Testis (tissue), 3 donors: ENCODE results near the gene SEC16B. TPM values are rescaled to one million over a fixed set of nuclear protein-coding genes. Genes with fewer than 3 reads are reported as not detected.
A peak's percentile ranks its signal among the peaks of the same experiment; 100 is the strongest.

Source experiments
- DNase-seq: peaks from one replicate; pipeline ENCODE4 v3.0.0-alpha.2; 2019
- H3K27ac ChIP-seq, 2 donors: fragments of 200-600 bp; sonication (generic); one replicate each; pipeline ENCODE4 v1.5.1; 2019
- H3K27me3 ChIP-seq: fragments of 200-600 bp; sonication (generic); one replicate; pipeline ENCODE4 v1.5.1; 2019
- H3K36me3 ChIP-seq: fragments of 200-600 bp; sonication (generic); one replicate; pipeline ENCODE4 v1.5.1; 2017; ENCODE audit warnings: low read depth; ENCODE audit errors: missing control alignments
- H3K4me1 ChIP-seq: fragments of 200-600 bp; sonication (generic); one replicate; pipeline ENCODE4 v1.5.1; 2019
- H3K4me3 ChIP-seq, 2 donors: fragments of 200-600 bp; sonication (generic); one replicate each; pipeline ENCODE4 v1.5.1; 2017 to 2019
- H3K9me3 ChIP-seq: fragments of 200-600 bp; sonication (generic); one replicate; pipeline ENCODE4 v1.5.1; 2017
- POLR2A ChIP-seq: fragments of 450-650 bp; IDR thresholded peaks from one replicate; pipeline ENCODE4 v1.6.1; 2017; ENCODE audit warnings: antibody characterized with exemption, mild to moderate bottlenecking, moderate library complexity
- WGBS, 2 donors: methylation state at CpG; one replicate each; pipeline ENCODE4 v1.1.5; 2018; 5-methylcytosine and 5-hydroxymethylcytosine counted together
- intact Hi-C: fragments of 100-400 bp; cut with DNase I; formaldehyde crosslinking; loops from one replicate; pipeline ENCODE4 v1.15.1; 2023; ENCODE audit warnings: low total_unique reads
- polyA plus RNA-seq: library from polyadenylated mRNA; stranded (reverse); fragments of 350-450 nt; fragmentation: Illumina TruSeq; extraction: RNeasy Lipid Tissue Mini Kit (QIAGEN cat#74804); gene quantifications from one replicate; pipeline ENCODE4 v1.2.3, GENCODE V29; 2014; ENCODE audit warnings: low read depth, low replicate concordance; ENCODE audit not compliant: insufficient read depth
- total RNA-seq, 2 donors: library from RNA; depleted of rRNA; stranded (reverse); fragments of >200 nt; gene quantifications; one replicate each; pipeline ENCODE4 v1.2.3, GENCODE V29; 2016
- TF ChIP-seq, protein P1 (sequence below), 3 experiments: fragments of 450-650 bp in 2 of 3; fragments of 200-600 bp in 1 of 3; sonication (generic) in 1 of 3; IDR thresholded peaks; one replicate each; pipeline ENCODE4 v1.5.1; 2016 to 2019; ENCODE audit warnings: antibody characterized with exemption in 3 of 3, mild to moderate bottlenecking in 2 of 3, moderate library complexity in 1 of 3

SEC16B gene
- total and polyA plus RNA-seq, 3 donors from 2014 or later = 4.3 to 5.9 (median 4.8) TPM

DNA sequence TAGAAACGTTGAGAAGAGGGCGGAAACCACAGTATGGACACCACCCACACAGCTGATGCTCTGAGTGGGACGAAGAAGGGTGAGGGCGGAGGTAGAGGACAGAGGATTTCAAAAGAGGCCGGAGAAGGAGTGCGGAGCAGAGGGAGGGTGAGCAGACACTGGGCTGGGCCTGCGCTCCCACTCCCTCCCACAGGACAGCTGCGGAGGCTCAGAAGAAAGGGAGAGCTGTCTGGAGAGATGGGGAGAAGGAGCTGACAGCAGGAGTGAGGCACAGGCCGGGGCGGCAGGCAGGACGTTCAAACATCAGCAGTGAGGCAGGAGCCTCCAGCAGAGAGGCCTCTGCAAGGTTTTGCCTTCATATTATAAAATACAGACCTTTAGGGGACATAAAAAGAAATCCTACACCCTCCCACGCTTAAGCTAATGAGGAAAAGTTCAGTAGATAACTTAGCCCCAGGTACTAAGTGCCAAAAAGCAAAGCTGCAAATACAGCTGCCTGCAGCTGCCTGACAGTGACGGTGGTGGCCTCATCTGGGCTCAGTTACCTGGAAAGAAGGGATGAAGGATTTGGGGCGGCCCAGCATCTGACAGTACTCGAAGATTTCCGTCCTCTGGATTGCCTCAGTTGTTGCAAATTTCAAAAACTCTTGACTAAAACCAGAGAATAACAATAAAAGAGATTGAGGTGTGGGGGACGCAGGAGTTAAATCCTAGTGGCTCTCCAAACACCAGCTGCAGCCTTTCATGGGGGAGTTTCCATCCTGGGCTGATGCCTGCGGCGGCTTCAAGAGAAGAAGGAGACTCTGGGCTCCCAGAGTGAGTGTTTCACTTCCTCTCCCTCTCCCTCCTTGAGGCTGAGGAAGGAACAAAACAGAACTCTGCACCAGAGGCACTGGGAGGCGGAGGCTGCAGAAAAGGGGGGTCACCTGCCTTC is 25.6 kb downstream of the SEC16B start:
- DNase-seq = peak; percentile 23
- TF ChIP-seq, protein P1, sequence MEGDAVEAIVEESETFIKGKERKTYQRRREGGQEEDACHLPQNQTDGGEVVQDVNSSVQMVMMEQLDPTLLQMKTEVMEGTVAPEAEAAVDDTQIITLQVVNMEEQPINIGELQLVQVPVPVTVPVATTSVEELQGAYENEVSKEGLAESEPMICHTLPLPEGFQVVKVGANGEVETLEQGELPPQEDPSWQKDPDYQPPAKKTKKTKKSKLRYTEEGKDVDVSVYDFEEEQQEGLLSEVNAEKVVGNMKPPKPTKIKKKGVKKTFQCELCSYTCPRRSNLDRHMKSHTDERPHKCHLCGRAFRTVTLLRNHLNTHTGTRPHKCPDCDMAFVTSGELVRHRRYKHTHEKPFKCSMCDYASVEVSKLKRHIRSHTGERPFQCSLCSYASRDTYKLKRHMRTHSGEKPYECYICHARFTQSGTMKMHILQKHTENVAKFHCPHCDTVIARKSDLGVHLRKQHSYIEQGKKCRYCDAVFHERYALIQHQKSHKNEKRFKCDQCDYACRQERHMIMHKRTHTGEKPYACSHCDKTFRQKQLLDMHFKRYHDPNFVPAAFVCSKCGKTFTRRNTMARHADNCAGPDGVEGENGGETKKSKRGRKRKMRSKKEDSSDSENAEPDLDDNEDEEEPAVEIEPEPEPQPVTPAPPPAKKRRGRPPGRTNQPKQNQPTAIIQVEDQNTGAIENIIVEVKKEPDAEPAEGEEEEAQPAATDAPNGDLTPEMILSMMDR (IDR thresholded peaks at IDR 0.05) = no peak
- TF ChIP-seq POLR2A = no peak
- Histone ChIP-seq H3K4me1 (peaks cover 6% of the 10 kb centered on the region), H3K4me3 (no peak overlapping the region), H3K36me3 (no peaks in the 10 kb centered on the region), H3K9me3 (no peaks in the 10 kb centered on the region), H3K27ac (no peak overlapping the region), H3K27me3 (no peaks in the 10 kb centered on the region)
- intact Hi-C loops = loop anchor here (10.0 kb wide), 1 partner anchor 1049 kb away; no protein-coding TSS in a partner anchor
- 51 to 65% methylated on average over 19 to 20 of the region's 20 CpGs for WGBS, 2 donors

DNA sequence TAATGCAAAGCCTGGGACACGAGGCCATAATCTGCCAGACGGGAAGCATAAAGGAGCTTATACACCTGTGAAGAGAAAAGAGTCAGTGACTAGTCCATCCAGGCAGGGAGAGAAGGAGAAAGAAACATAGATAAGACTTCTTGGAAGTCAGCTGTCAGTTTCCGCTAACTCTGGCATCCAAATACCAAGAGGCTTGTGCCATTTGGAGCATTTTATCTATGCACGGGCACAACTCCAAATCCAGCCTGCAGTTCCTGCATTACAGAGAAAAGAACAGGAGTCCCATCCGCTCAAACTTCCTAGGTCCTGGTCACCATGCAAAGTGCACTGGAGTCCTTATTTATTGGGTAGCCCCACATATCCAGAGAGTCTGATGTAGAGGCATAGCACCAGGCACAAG is 27.9 kb downstream of the SEC16B start:
- 89 to 100% methylated on average over 5 of the region's 5 CpGs for WGBS, 2 donors
- no peak for DNase-seq
- intact Hi-C loops = loop anchor here (10.0 kb wide), 1 partner anchor 1047 kb away; no protein-coding TSS in a partner anchor
- Histone ChIP-seq H3K27me3 (no peaks in the 10 kb centered on the region), H3K36me3 (no peaks in the 10 kb centered on the region), H3K27ac (no peak overlapping the region), H3K4me3 (no peak overlapping the region), H3K9me3 (no peaks in the 10 kb centered on the region), H3K4me1 (peaks cover 6% of the 10 kb centered on the region)
- TF ChIP-seq, protein P1 (IDR thresholded peaks at IDR 0.05) = no peak
- TF ChIP-seq POLR2A = no peak

DNA sequence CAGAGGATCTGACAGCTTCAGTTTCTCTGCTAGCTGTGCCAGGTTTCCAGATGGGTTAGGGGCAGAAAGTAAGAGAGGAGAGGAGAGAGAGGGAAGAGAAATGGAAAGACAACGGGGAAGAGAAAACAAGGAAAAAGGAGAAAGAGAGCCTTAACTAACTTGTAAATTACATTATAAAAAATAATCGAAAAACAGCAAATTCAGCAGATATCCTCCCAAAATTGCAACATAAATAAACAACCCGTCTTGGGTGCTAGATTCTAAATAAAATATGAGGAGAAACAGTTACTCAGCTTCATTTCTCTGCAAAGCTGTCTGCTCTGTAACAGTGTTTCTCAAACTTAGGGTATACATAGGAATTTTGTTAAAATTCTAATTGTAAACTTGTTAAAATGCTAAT is 29.2 kb downstream of the SEC16B start:
- intact Hi-C loops = loop anchor here (10.0 kb wide), 1 partner anchor 1046 kb away; no protein-coding TSS in a partner anchor

DNA sequence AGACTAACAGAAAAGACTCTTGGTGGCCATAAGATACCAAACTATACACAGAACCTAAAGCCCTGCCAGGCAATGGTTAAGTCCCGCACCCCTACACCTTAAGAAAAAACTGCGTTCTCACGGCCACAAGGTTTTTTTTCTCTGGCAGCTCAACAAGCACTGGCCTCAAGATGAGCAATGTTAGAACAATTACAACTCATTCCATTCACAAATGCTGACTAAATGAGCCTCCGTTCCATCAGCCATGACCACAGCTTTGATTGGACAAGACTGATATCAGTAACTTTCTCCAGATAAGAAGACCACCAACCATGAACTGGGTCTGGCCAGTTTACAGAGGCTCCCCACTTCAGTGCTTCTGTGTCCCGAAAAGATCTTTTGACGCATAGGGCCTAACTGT is 31.9 kb downstream of the SEC16B start:
- 88 to 94% methylated on average over 6 of the region's 6 CpGs for WGBS, 2 donors
- no peaks in the 10 kb centered on the region for H3K36me3 ChIP-seq
- H3K9me3 ChIP-seq = no peaks in the 10 kb centered on the region
- no peak overlapping the region for H3K27ac ChIP-seq
- DNase-seq = no peak
- H3K27me3 ChIP-seq = no peaks in the 10 kb centered on the region
- H3K4me1 ChIP-seq = no peaks in the 10 kb centered on the region
- intact Hi-C loops = no loop called here
- TF ChIP-seq, protein P1 (IDR thresholded peaks at IDR 0.05) = no peak
- no peak for TF ChIP-seq POLR2A
- no peak overlapping the region for H3K4me3 ChIP-seq

More for the DNA sequence above, 29.2 kb downstream of the SEC16B start:
- no peak overlapping the region for H3K27ac ChIP-seq
- no peak for DNase-seq
- H3K27me3 ChIP-seq = no peaks in the 10 kb centered on the region
- no peaks in the 10 kb centered on the region for H3K36me3 ChIP-seq
- H3K4me1 ChIP-seq = peaks cover 6% of the 10 kb centered on the region
- TF ChIP-seq POLR2A = no peak
- TF ChIP-seq, protein P1 (IDR thresholded peaks at IDR 0.05) = no peak
- H3K4me3 ChIP-seq = no peak overlapping the region
- 67 to 88% methylated on average over 3 of the region's 3 CpGs for WGBS, 2 donors
- no peaks in the 10 kb centered on the region for H3K9me3 ChIP-seq
